NCI-H748 (cell line): Measurements from ENCODE around the gene ICOS.

Experiments used
- DNase-seq: peaks from one replicate; lab custom pipeline; 2025; ENCODE audit not compliant: unreplicated experiment; lab: John Stamatoyannopoulos, UW

The ICOS gene

GRCh38 chr2:203936535-203936934 lies at the start of gene ICOS:
ICOS (plus strand) TSS chr2:203936763; CDS start chr2:203936815, 52 bp downstream.
- no peak for DNase-seq

GRCh38 chr2:203887677-203888076 lies 48.9 kb upstream of the ICOS start:
- DNase-seq: peak; percentile 70

- DNase-seq: no peak
Observed at GRCh38 chr2:203889542-203889941, 47.0 kb upstream of the ICOS start.

GRCh38 chr2:203889944-203890343 lies 46.6 kb upstream of the ICOS start:
- no peak for DNase-seq

- DNase-seq: no peak
Observed at GRCh38 chr2:203890733-203891132, 45.8 kb upstream of the ICOS start.

- no peak for DNase-seq
Observed at GRCh38 chr2:203891474-203891873, 45.1 kb upstream of the ICOS start.

- DNase-seq: no peak
Observed at GRCh38 chr2:203892207-203892606, 44.4 kb upstream of the ICOS start.

GRCh38 chr2:203893401-203893800 lies 43.2 kb upstream of the ICOS start:
- DNase-seq: no peak

- no peak for DNase-seq
Observed at GRCh38 chr2:203893840-203894239, 42.7 kb upstream of the ICOS start.

GRCh38 chr2:203894262-203894661 lies 42.3 kb upstream of the ICOS start:
- no peak for DNase-seq

GRCh38 chr2:203897544-203897943 lies 39.0 kb upstream of the ICOS start:
- no peak for DNase-seq

- no peak for DNase-seq
Observed at GRCh38 chr2:203898657-203899056, 37.9 kb upstream of the ICOS start.

- DNase-seq: no peak
Observed at GRCh38 chr2:203900253-203900652, 36.3 kb upstream of the ICOS start.

- DNase-seq: no peak
Observed at GRCh38 chr2:203904022-203904421, 32.5 kb upstream of the ICOS start.

GRCh38 chr2:203905656-203906055 lies 30.9 kb upstream of the ICOS start:
- DNase-seq: no peak

GRCh38 chr2:203908066-203908796 lies 28.3 kb upstream of the ICOS start:
- no peak for DNase-seq

GRCh38 chr2:203908797-203909185 lies 27.8 kb upstream of the ICOS start:
- no peak for DNase-seq

- peak; percentile 60 for DNase-seq
Observed at GRCh38 chr2:203909261-203909967, 27.1 kb upstream of the ICOS start.

- DNase-seq: peak; percentile 37
Observed at GRCh38 chr2:203909974-203910373, 26.6 kb upstream of the ICOS start.

- DNase-seq: peak; percentile 49
Observed at GRCh38 chr2:203913947-203914346, 22.6 kb upstream of the ICOS start.

- peak; percentile 9 for DNase-seq
Observed at GRCh38 chr2:203914546-203915182, 21.9 kb upstream of the ICOS start.

GRCh38 chr2:203915256-203915655 lies 21.3 kb upstream of the ICOS start:
- no peak for DNase-seq
